Measurements from ENCODE around the gene BLOC1S3. TPM values are rescaled to one million over a fixed set of nuclear protein-coding genes. Genes with fewer than 3 reads are reported as not detected.

Gene BLOC1S3
- total RNA-seq, 1 donor from 2014 or later, result 12.6 TPM

DNA sequence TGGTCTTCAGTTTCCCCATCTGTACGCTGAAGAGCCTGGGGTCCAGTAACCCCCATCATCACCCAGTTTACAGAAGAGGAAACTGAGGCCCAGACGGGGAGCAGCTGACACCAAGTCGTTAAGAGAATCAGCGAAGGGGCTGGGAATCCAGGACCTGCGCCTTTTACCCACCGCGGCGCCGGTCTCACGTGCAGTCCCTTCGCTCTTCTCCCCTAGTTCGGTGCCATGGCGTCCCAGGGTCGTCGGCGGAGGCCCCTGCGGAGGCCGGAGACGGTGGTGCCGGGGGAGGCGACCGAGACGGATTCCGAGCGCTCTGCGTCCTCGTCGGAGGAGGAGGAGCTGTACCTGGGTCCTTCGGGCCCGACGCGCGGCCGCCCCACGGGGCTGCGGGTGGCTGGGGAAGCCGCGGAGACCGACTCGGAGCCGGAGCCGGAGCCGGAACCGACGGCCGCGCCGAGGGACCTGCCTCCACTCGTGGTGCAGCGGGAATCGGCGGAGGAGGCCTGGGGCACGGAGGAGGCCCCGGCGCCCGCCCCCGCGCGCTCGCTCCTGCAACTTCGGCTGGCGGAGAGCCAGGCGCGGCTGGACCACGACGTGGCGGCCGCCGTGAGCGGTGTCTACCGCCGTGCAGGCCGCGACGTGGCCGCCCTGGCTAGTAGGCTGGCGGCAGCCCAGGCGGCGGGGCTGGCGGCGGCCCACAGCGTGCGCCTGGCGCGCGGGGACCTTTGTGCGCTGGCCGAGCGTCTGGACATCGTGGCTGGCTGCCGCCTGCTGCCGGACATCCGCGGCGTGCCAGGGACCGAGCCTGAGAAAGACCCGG is 698 bp downstream of the BLOC1S3 start:
- intact Hi-C loops (cut with micrococcal nuclease), result loop anchor here (2.0 to 5.0 kb wide), 4 partner anchors 72 to 723 kb away; partner anchors contain the start of genes FOSB, GEMIN7, MARK4 and MYPOP

DNA sequence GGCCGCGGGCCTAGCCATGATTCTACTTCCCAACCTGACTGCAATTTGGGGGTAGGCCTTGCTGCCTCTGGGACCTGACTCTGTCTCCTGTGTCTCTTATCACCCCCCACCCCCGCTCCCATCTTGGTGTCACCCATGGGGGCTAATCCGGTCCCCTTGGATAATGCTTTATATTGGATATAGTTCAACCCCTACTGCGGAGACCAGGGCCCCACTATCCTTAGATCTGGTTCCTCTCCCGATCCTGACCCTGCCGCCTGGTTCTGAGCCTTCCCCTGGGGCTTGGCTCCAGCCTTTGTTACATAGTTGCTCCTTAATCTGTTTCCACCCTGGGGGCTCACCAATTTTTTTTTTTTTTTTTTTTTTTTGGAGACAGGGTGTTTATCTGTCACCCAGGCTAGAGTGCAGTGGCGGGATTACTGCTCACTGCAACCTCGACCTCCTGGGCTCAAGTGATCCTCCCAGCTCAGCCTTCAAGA is 1.3 kb downstream of the BLOC1S3 start:
- intact Hi-C loops (cut with micrococcal nuclease), result loop anchor here (2.0 to 5.0 kb wide), 4 partner anchors 71 to 722 kb away; partner anchors contain the start of genes FOSB, GEMIN7, MARK4 and MYPOP

DNA sequence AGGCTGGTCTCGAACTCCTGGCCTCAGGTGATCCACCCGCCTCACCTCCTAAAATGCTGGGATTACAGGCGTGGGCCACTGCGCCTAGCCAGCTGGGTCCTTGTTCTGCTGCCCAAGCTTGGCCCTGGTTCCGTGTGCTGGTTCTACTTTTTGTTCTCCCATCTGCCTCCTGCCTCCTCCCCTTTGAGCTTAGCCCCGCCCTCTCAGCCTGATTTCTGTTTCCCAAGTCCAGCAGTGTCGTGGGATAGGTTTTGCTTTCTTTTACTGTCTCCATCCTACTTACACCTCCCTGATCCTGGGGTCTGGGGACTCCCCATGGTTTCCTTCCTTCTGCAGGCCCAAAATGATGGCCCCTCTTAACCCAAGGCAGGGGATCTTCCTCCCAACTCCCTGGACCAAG is 2.4 kb downstream of the BLOC1S3 start:
- intact Hi-C loops (cut with micrococcal nuclease), result no loop called here

DNA sequence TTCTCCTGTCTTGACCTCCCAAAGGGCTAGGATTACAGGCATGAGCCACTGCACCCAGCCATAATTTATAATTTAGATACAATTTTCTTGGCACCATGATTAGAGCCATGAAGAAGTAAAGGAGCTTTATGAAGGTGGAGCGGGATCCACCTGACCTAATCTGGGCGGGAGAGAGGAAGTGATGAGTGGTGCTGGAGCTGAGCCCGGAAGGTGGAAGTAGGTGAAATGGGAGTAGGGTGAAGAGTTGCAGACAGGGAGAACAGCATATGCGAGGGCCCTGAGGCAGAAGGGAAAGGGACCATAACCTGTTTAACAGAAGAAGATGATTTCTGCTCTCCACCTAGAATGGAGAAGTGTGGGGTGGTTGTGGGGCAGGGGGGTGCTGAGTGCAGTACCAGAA is 4.2 kb downstream of the BLOC1S3 start:
- intact Hi-C loops (cut with micrococcal nuclease), result no loop called here

DNA sequence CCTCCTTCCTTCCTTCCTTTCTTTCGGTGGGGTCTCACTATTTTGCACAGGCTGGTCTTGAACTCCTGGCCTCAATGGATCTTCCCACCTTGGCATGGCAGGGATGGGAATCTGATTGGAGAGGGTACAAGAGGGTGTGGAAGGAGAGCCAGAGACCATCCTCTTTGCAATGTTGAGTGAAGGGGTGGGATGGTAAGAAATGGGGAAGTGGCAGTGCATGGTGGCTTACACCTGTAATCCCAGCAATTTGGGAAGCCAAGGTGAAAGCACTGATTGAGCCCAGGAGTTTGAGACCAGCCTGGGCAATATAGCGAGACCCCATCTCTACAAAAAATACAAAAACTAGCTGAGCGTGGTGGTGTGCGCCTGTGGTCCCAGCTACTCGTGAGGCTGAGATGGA is 5.5 kb downstream of the BLOC1S3 start:
- intact Hi-C loops (cut with micrococcal nuclease), result no loop called here

DNA sequence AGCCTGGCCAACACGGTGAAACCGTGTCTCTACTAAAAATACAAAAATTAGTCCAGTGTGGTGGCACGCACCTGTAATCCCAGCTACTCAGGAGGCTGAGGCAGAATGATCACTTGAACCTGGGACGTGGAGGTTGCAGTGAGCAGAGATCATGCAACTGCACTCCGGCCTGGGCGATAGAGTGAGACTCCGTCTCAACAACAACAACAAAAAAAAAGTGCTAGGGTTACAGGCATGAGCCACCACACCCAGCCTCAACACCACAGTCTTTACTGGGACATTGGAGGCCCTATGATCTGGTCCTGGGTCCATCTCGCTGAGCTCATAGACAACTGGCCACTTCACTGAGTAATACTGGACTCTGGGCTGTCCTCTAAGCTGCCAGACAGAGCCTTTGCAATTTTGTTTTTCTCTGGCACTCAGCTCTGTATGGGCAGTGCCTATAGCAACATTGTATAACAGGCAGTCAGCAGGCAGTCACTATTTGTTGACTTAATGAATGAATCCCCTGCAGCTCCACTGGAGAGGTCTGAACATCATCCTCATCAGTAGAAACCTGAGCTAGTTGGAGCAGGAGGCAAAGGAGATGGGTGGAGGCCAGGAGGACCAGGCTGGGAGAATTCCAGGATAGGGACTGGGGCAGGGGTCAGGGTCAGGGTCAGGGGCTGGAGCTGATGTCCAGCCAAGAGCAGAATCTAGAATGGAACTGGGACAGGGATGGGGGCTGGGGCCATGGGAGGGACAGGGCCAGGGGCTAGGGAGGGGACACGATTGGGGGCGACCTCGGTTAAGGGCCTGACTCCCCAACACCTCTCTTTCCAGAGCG is 8.1 kb downstream of the BLOC1S3 start:
- intact Hi-C loops (cut with micrococcal nuclease), result loop anchor here (1.0 kb wide), 1 partner anchor 169 kb away; no protein-coding TSS in a partner anchor

DNA sequence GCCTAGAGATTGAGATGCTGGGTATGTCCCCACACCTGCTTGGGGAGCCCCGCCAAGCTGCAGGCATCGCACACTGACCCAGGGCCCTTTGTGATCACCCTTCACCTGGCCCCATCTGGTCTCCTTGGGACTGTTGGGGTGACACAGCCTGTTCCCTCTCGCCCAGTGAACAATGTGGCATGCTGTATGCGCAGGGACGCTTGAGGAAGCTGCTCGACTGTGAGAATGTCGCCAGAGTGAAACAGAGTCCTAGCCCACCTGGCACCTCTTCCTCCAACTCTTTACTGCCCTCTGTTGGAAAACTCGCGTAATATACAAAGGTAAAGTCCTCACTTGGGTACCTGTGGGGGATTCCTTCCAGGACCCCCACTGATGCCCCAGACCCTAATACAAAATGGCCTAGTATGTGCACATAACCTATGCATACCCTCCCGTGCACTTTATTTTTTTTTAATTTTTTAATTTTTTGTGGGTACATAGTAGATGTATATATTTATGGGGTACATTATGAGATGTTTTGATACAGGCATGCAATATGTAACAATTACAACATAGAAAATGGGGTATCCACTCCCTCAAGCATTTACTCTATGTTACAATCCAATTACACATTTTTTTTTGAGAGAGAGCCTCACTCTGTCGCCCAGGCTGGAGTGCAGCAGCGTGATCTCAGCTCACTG is 9.0 kb downstream of the BLOC1S3 start:
- intact Hi-C loops (cut with micrococcal nuclease), result loop anchor here (1.0 kb wide), 1 partner anchor 170 kb away; no protein-coding TSS in a partner anchor

- intact Hi-C loops (cut with micrococcal nuclease), result no loop called here
Measured at GRCh38 chr19:45189971-45190370, 11.4 kb downstream of the BLOC1S3 start.

- intact Hi-C loops (cut with micrococcal nuclease), result no loop called here
Measured at GRCh38 chr19:45191375-45191774, 12.8 kb downstream of the BLOC1S3 start.

DNA sequence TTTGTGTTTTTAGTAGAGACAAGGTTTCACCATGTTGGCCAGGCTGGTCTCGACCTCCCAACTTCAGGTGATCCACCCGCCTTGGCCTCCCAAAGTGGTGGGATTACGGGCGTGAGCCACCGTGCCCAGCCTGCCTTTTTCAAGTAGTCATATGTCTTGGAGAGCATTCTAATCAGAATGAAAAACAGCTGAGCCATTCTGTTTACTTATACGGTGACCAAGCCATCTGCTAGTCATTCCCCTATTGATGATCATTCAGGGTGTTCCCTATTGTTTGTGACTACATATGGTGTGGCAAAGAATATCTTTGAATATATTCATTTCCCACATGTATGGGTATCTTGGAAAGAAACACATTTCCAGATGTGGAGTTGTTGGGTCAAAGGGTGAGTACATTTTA is 17.2 kb downstream of the BLOC1S3 start:
- intact Hi-C loops (cut with micrococcal nuclease), result no loop called here

DNA sequence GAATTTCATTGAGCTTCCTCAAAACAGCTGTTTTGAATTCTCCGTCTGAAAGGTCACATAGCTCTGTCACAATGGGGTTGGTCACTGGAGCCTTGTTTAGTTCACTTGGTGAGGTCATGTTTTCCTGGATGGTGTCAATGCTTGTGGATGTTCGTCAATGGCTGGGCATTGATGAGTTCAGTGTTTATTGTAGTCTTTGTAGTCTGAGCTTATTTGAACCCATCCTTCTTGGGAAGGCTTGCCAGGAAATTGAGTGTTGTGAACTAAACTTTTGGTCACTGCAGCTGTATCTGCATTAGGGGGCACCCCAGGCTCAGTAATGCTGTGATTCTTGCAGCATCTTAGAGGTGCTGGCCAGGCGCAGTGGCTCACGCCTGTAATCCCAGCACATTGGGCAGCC is 22.0 kb downstream of the BLOC1S3 start:
- intact Hi-C loops (cut with micrococcal nuclease), result no loop called here

DNA sequence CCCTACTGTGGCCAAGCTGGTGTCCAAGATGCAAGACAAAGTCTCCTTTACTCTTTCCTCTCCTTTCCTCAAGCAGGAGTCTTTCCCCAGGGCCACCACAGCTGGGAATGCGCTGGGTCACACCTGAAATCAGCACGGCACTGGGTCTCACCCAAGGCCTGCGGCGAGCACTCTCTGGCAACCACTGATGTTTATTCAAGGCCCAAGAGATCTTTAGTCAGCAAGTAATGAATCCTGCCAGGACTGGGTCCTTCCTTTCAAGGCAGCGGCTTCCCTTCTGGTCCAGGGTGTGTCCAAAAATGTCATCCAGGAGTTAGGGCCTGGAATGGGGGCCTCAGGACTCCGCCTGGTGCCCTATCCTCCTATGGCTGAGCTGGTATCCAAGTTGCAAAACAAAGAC is 24.1 kb downstream of the BLOC1S3 start:
- intact Hi-C loops (cut with micrococcal nuclease), result no loop called here

GRCh38 chr19:45205810-45206209 is 27.2 kb downstream of the BLOC1S3 start:
- intact Hi-C loops (cut with micrococcal nuclease), result no loop called here

DNA sequence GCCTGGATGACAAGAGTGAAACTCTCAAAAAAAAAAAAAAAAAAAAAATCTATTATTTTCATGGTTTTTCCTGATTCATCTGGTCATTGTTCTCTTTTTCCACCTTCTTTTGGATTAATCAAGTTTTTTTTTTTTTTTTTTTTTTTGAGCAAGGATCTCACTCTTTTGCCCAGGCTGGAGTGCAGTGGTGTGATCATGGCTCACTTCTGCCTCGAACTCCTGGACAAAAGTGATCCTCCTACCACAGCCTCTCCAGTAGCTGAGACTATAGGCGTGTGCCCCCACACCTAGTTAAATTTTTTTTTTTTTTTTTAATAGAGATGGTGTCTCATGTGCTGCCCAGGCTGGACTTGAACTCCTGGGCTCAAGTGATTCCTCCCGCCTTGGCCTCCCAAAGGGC is 27.7 kb downstream of the BLOC1S3 start:
- intact Hi-C loops (cut with micrococcal nuclease), result no loop called here

DNA sequence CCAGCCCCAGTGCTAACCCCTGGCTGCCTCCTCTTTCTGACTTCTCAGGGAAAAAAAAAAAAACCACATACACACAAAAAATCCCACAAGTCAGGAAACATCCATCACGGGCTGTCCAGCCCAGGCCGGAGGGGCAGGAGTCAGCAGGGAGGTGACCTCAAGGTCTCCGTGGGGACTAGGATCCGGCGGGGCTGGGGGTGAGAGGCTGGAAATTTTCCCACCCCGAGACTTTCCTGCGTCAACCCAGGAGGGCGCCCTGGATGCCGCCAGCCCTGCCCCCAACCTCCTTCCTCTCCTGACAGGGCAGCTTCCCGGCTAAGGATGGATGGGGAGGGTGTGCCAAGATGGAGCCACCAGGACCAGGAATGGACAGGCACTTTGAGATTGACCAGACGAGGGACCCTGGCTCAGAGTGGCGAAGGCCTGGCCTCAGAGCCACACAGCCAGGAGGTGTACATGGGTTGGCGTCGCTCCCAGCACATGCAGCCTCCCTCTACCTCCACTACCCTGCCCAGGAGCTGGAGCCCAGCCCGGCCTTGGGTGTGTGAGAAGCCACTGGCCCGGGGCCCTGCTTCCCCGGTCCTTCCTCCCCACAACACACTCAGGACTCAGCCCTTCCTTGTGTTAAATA is 33.3 kb downstream of the BLOC1S3 start:
- intact Hi-C loops (cut with micrococcal nuclease), result no loop called here

DNA sequence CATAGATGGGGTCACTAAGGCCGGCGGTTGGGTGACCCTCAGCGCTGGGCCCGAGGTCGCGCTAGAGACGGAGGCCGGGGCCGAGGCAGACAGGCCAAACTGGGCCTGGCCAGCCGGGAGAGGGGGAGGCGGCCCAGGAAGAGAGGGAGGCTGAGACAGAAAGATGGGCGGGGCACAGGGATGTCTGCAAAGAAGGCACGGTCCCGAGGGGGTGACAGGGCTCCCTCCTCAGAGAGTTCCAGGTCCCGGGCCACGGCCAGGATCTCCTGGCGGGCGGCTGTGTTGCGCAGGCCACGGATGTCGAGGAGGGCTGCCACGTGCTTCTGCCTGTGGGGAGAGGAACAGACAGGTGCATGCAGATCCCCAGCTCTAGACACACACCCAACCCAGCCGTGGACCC is 34.4 kb downstream of the BLOC1S3 start:
- intact Hi-C loops (cut with micrococcal nuclease), result no loop called here

DNA sequence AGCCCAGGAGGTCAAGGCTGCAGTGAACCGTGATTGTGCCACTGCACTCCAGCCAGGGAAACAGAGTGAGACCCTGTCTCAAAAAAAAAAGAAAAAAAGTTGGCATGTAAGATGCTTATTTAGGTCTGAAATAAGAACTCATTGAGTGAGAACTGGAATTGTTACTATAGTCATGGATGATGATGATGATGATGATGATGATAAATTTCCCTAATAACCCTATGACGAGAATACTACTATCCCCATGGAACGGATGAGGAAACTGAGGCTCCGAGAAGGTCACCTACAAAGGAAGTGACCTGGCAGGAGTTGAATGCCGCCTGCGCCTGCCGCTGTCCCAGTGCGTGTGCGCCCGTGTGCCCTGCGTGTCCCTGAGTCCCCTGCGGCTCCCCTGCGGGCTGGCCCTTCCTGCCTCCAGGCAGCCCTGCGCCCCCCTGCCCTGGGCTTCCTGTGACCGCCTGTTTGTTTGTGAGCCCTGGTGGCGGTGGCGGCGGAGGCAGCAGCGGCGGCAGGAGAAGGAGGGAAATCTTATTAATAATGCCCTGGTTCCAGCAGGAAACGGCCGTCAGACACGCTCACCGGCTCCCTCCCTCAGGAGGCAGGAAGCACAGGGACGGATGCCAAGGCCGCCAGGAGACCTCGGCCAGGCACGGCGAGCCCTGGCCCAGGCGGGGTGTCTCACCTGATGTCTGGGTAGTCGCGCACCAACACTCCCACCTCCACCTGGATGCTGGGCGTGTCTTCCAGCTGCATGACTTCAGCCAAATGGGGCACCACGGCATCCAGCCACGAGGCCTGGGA is 37.0 kb downstream of the BLOC1S3 start:
- intact Hi-C loops (cut with micrococcal nuclease), result no loop called here

DNA sequence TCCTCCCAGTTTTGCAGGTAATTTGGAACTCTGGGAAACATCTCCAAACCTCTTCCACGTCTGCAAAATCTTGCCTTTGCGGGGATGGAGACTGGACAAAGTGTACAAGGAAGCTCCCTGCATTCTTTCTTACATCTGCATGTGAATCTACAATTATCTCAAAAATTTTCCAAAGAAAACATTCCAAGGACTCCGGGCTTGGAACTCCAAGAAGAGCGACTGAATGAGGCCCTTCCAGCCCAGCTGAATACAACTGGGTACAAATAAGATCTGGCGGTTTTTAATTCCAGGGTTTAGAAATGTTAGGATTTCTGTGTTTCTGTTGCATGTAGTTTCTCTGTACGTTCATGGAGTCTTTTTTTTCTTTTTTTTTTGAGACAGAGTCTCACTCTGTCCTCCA is 38.1 kb downstream of the BLOC1S3 start:
- intact Hi-C loops (cut with micrococcal nuclease), result no loop called here

DNA sequence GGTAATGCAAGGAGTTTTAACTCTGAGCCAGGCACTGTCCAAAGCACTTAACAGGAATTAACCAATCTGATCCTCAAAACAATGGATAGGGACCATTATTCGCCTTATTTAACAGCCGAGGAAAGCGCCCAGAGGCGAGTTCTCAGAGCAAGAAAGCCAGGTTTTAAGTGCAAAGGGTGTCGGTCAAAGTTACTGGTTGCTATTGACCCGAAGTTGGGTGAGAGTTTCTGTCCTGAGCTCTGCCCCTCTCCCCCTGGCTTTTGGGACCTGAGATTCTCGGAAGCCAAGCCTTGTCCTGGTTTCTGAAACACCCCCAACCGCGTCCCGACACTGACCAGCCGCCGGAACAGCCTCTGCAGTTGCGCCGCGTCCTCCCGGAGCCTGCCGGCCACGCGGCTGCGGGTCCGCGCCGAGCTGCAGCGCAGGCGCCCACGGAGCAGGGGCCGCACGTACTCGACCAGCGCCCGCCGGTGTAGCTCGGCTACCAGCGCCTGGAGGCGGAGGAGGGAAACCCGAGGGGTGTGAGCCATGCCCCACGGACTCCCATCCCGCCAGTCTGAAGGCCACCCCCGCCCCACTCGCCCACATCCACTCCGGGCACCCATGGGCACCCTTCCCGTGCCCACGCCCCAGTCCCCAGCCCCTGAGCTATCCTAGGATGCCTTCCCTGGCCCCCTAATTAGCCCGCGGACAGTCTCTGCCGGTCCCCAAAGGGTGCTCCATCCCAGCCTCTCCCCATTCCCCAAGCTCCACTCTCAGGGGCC is 38.8 kb downstream of the BLOC1S3 start:
- intact Hi-C loops (cut with micrococcal nuclease), result no loop called here

GRCh38 chr19:45217957-45218334 is 39.4 kb downstream of the BLOC1S3 start:
- intact Hi-C loops (cut with micrococcal nuclease), result no loop called here
